Activated CD4-positive, alpha-beta T cell treated with anti-CD3 and anti-CD28 coated beads for 24 hours (primary cell): Measurements from ENCODE around the gene MTUS2.

ENCODE experiments used
- DNase-seq, 2 donors: peaks; one replicate each; pipeline ENCODE4 v3.0.0-alpha.2; 2020; ENCODE audit warnings: low read depth in 2 of 2

The MTUS2 gene

GRCh38 chr13:29547153-29547552, 727.0 kb downstream of the MTUS2 start:
- DNase-seq: no peak

GRCh38 chr13:29548722-29549121, 728.6 kb downstream of the MTUS2 start:
- DNase-seq: no peak

- DNase-seq: no peak
Observed at GRCh38 chr13:29550430-29550988, 730.4 kb downstream of the MTUS2 start.

- no peak for DNase-seq
Observed at GRCh38 chr13:29551214-29551613, 731.1 kb downstream of the MTUS2 start.
